ENCODE measurements around the gene CALN1. TPM values are rescaled to one million over a fixed set of nuclear protein-coding genes. Genes with fewer than 3 reads are reported as not detected.

Gene CALN1
- total and polyA plus RNA-seq, 9 of the 15 experiments (the other 6 are each of a cell fraction or from before 2014, with no cell fraction given) = 1.4 to 7.5 (median 3.3) TPM

- CTCF ChIA-PET (ENCODE audit: low intra/inter-chr PET ratio) = no interaction called here
- H3K36me3 ChIP-seq (ENCODE audit: control insufficient read depth, insufficient read depth, low read length) = no peaks in the 10 kb centered on the region
- in situ Hi-C loops (cut with MboI) = no loop called here
- no peak overlapping the region for H3K27ac ChIP-seq (ENCODE audit: extremely low read depth, low read depth, low read length)
- intact Hi-C loops (cut with micrococcal nuclease) = no loop called here
- ATAC-seq (no peak), FAIRE-seq (no peak), DNase-seq (ENCODE audit: extremely low read depth in 1 of 4, low spot score in 3 of 4) (no peak)
- no peaks in the 10 kb centered on the region for H3K9me3 ChIP-seq (replicated peaks; ENCODE audit: control insufficient read depth, insufficient read depth, low read depth, low read length)
- H3K4me1 ChIP-seq (replicated peaks in 1 of 2; ENCODE audit: control insufficient read depth in 2 of 2, insufficient read depth in 2 of 2, low read length in 2 of 2) = peaks cover 0 to 4% of the 10 kb centered on the region in 2 experiments; a peak in 2 of 5 replicates
- no peak overlapping the region for H2AFZ ChIP-seq (ENCODE audit: low read depth, low read length)
- 8% methylated on average over 16 of the region's 16 CpGs for WGBS (ENCODE audit: insufficient coverage, low coverage, missing lambda C conversion rate)
- H4K20me1 ChIP-seq (replicated peaks; ENCODE audit: control insufficient read depth, insufficient read depth, low read length) = no peaks in the 10 kb centered on the region
- no peaks in the 10 kb centered on the region for H3K79me2 ChIP-seq (ENCODE audit: control insufficient read depth, insufficient read depth, low read length)
- no peak overlapping the region for H3K4me2 ChIP-seq (ENCODE audit: insufficient read depth, low read length)
- H3K27me3 ChIP-seq (ENCODE audit: control insufficient read depth in 2 of 2, insufficient read depth in 2 of 2, low read length in 2 of 2) = peaks cover 6% of the 10 kb centered on the region in 2 experiments
- BruUV-seq (replicated peaks) = no TSS peak
- H3K9ac ChIP-seq (ENCODE audit: insufficient read depth in 1 of 2, low read depth in 2 of 2, low read length in 2 of 2) = no peak overlapping the region
- POLR2A ChIA-PET = interaction anchor here (1.0 kb wide), 1 partner anchor 19 kb away, joined by 3 read pairs; no protein-coding TSS in a partner anchor
- no peak overlapping the region for H3K4me3 ChIP-seq
- H3K9me1 ChIP-seq (ENCODE audit: control insufficient read depth, insufficient read depth, low read length) = no peaks in the 10 kb centered on the region
- TF ChIP-seq ZC3H4 (CRISPR knock-in tag; IDR thresholded peaks at IDR 0.05; ENCODE audit: borderline replicate concordance) = no peak
- no peak for TF ChIP-seq RBFOX2 (IDR thresholded peaks at IDR 0.05; ENCODE audit: low read depth, low read length)
- TF ChIP-seq ZFPM2 (CRISPR knock-in tag; IDR thresholded peaks at IDR 0.05) = no peak
- TF ChIP-seq, protein P1, sequence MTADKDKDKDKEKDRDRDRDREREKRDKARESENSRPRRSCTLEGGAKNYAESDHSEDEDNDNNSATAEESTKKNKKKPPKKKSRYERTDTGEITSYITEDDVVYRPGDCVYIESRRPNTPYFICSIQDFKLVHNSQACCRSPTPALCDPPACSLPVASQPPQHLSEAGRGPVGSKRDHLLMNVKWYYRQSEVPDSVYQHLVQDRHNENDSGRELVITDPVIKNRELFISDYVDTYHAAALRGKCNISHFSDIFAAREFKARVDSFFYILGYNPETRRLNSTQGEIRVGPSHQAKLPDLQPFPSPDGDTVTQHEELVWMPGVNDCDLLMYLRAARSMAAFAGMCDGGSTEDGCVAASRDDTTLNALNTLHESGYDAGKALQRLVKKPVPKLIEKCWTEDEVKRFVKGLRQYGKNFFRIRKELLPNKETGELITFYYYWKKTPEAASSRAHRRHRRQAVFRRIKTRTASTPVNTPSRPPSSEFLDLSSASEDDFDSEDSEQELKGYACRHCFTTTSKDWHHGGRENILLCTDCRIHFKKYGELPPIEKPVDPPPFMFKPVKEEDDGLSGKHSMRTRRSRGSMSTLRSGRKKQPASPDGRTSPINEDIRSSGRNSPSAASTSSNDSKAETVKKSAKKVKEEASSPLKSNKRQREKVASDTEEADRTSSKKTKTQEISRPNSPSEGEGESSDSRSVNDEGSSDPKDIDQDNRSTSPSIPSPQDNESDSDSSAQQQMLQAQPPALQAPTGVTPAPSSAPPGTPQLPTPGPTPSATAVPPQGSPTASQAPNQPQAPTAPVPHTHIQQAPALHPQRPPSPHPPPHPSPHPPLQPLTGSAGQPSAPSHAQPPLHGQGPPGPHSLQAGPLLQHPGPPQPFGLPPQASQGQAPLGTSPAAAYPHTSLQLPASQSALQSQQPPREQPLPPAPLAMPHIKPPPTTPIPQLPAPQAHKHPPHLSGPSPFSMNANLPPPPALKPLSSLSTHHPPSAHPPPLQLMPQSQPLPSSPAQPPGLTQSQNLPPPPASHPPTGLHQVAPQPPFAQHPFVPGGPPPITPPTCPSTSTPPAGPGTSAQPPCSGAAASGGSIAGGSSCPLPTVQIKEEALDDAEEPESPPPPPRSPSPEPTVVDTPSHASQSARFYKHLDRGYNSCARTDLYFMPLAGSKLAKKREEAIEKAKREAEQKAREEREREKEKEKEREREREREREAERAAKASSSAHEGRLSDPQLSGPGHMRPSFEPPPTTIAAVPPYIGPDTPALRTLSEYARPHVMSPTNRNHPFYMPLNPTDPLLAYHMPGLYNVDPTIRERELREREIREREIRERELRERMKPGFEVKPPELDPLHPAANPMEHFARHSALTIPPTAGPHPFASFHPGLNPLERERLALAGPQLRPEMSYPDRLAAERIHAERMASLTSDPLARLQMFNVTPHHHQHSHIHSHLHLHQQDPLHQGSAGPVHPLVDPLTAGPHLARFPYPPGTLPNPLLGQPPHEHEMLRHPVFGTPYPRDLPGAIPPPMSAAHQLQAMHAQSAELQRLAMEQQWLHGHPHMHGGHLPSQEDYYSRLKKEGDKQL (CRISPR knock-in tag; IDR thresholded peaks at IDR 0.05; ENCODE audit: borderline replicate concordance) = no peak
- TF ChIP-seq NELFE (IDR thresholded peaks at IDR 0.05; ENCODE audit: insufficient read depth, insufficient read length) = no peak
- TF ChIP-seq ZNF431 (CRISPR knock-in tag; IDR thresholded peaks at IDR 0.05) = no peak
- no peak for TF ChIP-seq HNRNPUL1 (IDR thresholded peaks at IDR 0.05; ENCODE audit: low read length)
- TF ChIP-seq KDM1A (IDR thresholded peaks at IDR 0.05) = no peak
- TF ChIP-seq ELF4 (CRISPR knock-in tag; IDR thresholded peaks at IDR 0.05) = no peak
- no peak for TF ChIP-seq EZH2 (IDR thresholded peaks at IDR 0.05; ENCODE audit: borderline replicate concordance, low read depth, low read length)
- TF ChIP-seq FOXA3 (CRISPR knock-in tag; conservative IDR thresholded peaks at IDR 0.05 in 1 of 2, IDR thresholded peaks at IDR 0.05 in 1 of 2) = no peak
- no peak for TF ChIP-seq ZNF639 (CRISPR knock-in tag; conservative IDR thresholded peaks at IDR 0.05 in 1 of 2, IDR thresholded peaks at IDR 0.05 in 1 of 2)
- no peak for TF ChIP-seq ZBTB1 (CRISPR knock-in tag; IDR thresholded peaks at IDR 0.05; ENCODE audit: borderline replicate concordance, low read depth)
- no peak for TF ChIP-seq ZFP36 (IDR thresholded peaks at IDR 0.05; ENCODE audit: low read depth, low read length, partially characterized antibody)
- no peak for TF ChIP-seq MTA1 (IDR thresholded peaks at IDR 0.05; ENCODE audit: borderline replicate concordance)
- TF ChIP-seq CXXC5 (CRISPR knock-in tag; IDR thresholded peaks at IDR 0.05) = no peak
Measured at GRCh38 chr7:72098807-72099580, 313.1 kb downstream of the CALN1 start.
